ENCODE results near the gene CCL8.

Gene CCL8

DNA sequence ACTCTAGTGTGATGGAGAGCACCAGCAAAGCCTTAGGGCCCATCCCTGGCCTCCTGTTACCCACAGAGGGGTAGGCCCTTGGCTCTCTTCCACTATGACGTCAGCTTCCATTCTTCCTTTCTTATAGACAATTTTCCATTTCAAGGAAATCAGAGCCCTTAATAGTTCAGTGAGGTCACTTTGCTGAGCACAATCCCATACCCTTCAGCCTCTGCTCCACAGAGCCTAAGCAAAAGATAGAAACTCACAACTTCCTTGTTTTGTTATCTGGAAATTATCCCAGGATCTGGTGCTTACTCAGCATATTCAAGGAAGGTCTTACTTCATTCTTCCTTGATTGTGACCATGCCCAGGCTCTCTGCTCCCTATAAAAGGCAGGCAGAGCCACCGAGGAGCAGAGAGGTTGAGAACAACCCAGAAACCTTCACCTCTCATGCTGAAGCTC lies at the start of gene CCL8:
TSS of gene CCL8 (plus strand) at position 397 of the 445 bp plus-strand sequence. CDS start 67 bp downstream, outside the sequence.
- DNase-seq: no peak

- no peak for DNase-seq
Measured at GRCh38 chr17:34269969-34270368, 49.3 kb upstream of the CCL8 start, which contains the start of gene CCL7. CCL7 (plus strand) TSS chr17:34270221; CDS start chr17:34270291, 70 bp downstream.

- no peak for DNase-seq
Measured at GRCh38 chr17:34275881-34276280, 43.4 kb upstream of the CCL8 start.

- no peak for DNase-seq
Measured at GRCh38 chr17:34276826-34277225, 42.4 kb upstream of the CCL8 start.

- no peak for DNase-seq
Measured at GRCh38 chr17:34283571-34283970, 35.7 kb upstream of the CCL8 start.

DNA sequence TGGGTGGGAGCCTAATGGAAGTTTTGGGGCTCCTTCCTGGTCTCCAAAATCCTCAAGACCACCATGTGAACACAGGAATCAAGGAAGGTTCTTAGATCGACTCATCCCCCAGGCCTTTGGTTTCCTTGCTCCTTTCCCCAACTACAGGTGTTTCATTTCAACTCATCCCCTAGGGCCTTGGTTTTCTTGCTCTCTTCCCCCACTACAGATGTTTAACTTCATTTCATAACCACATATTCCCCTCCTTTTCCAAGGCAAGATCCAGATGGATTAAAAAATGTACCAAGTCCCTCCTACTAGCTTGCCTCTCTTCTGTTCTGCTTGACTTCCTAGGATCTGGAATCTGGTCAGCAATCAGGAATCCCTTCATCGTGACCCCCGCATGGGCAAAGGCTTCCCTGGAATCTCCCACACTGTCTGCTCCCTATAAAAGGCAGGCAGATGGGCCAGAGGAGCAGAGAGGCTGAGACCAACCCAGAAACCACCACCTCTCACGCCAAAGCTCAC lies 33.9 kb upstream of the CCL8 start, which contains the start of gene CCL11:
TSS of gene CCL11 (plus strand) at position 457 of the 507 bp plus-strand sequence. CDS start 67 bp downstream, outside the sequence.
- DNase-seq: no peak

- DNase-seq: no peak
Measured at GRCh38 chr17:34287875-34288274, 31.4 kb upstream of the CCL8 start.

- no peak for DNase-seq
Measured at GRCh38 chr17:34290586-34290985, 28.6 kb upstream of the CCL8 start.

DNA sequence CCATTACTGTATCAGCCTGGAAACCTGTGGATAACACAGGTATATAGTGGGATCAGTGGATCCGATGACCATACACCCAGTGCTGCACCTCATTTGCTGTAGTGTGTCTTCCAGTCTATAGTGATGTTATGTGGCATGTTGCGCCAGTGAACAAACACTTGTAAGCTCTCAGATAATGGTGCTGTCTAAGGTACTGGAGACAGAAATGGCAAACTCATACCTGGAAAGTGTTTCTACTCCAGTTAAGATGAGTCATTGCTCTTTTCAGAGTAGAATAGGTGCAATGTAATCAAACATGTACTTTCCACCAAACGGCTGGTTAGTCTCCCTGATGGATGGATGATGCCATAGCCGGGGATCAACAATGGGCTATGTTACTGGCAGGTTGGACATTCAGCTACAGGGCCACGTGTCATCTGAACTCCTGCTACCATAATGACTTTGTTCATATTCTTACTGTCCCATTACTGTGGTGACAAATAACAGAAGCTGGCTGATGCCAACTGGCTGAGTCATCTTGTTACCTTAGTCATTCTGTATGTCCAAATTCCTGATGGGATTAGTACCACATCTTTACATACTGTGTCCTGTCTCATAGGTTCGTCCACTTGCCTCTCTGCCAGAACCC lies 27.4 kb upstream of the CCL8 start:
- no peak for DNase-seq

GRCh38 chr17:34299027-34299426 lies 20.2 kb upstream of the CCL8 start:
- DNase-seq: no peak

DNA sequence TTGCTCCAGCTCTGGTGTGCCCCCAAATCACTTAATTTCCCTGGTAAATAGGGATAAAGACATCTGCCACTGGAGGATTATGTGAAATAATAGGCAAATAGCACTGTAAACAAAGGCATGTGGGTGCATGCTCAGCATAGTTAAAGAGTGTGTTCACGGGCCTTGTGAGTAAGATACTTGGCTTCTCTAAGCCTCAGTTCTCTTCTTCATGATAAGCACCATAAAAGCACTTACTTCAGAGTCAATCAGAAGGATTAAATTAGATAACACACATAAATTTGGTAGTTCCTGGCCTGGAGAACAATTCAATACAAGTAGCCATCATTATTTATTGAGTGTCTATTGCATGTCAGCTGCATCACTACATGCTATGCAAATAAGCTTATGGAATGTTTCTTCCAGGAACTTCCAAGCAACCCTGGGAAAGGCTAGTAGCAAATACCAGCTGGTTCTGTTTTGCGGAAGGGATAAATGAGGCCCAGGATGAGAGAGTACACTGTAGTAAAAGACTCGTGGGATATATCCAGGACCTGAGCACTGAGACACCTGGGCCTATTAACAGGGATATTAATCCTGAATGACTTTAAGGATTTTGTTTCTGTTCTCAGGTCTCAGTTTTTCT lies 19.2 kb upstream of the CCL8 start:
- no peak for DNase-seq

DNA sequence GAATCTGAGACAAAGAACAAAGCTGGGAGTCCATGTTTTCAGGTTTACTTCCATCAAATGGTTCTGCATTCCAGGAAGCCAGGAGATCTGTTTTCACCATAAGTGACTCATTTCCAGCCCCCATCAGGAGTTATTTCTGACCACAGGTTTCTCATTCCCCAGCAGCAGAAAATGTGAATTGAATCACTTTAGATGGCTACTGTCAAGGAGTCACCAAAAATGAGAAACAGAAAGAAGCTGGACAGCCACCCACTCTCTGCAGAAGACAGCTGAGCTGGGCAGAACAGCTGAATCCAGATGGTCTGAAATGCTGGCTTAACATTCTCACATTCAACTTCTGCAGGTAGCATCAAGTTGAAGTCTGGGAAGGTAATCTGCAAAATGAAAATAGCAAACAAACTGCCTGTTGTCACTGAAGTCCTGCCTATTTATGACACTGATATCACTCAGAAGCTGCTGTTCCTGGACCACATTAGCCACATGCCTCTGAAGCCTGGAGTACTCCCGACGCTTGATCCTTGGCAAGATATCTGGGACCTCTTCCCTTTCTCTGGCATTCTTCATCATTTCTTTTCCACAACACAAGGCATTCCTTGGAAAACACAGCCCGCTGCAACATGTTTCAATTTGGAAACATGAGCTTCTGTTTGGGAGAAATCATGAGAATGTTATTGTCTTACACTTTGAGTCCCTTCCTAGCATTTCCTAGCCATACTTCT lies 18.4 kb upstream of the CCL8 start:
- DNase-seq: no peak

GRCh38 chr17:34301986-34302385 lies 17.2 kb upstream of the CCL8 start:
- DNase-seq: no peak

GRCh38 chr17:34302636-34303035 lies 16.6 kb upstream of the CCL8 start:
- no peak for DNase-seq

GRCh38 chr17:34303606-34304005 lies 15.6 kb upstream of the CCL8 start:
- no peak for DNase-seq

GRCh38 chr17:34305061-34305460 lies 14.2 kb upstream of the CCL8 start:
- DNase-seq: no peak

- no peak for DNase-seq
Measured at GRCh38 chr17:34305606-34306005, 13.6 kb upstream of the CCL8 start.

DNA sequence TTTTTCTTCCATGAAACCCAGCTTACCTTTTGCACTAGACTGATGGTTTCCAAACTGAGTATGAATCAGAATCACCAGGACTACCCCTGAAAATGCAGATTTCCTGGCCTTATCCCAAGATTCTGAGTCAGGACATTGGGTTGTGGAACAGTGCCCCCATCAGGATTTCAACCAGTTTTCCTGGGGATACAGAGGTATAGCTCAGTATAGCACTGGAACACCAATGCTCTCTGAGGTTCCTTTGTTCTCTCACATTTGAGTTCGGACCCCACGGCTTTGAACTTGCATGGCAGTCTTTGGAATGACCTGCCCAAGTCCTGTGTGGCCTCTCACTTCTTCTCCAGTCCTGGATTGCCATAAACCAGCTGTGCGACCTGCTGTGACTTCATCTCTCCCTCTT lies 12.8 kb upstream of the CCL8 start:
- no peak for DNase-seq

GRCh38 chr17:34307110-34307509 lies 12.1 kb upstream of the CCL8 start:
- DNase-seq: no peak

DNA sequence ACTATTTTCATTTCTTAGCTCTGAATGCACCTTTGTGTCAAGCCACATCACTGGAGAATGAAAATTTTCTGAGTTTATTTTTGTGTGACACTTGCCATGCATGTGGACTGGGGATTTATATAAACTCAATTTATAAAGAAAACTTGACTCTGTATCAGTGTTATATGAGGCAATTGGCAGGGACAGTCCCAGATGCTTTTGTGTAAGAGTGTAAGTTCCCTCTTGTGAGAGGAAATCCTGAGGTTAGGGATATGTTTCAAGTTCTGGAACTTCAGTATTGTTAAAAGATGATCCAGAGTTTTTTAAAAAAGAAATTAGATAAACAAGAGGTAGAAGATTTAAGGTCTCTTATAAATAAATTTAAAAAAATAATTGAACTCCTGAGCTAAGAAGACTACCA lies 10.9 kb upstream of the CCL8 start:
- DNase-seq: no peak

DNA sequence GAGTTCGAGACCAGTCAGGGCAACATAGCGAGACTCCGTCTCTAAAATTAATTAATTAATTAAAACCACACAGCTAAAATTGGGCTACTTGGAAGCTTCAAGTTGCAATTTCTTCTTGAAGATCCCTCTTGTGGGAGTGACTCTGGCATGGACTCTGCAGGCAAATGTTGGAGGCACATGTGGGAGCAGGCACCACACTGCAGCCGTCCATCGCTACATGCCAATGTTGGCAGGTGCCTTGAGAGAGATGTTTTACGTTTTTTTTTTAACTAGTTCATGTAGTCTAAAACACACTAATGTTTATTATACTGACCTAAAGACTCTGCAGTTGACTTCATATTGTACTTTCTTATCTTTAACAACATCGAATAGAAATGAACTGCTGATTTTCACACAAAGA lies 7.9 kb upstream of the CCL8 start:
- no peak for DNase-seq

GRCh38 chr17:34312080-34312479 lies 7.2 kb upstream of the CCL8 start:
- DNase-seq: no peak

- DNase-seq: no peak
Measured at GRCh38 chr17:34313164-34313563, 6.1 kb upstream of the CCL8 start.

GRCh38 chr17:34314279-34314678 lies 5.0 kb upstream of the CCL8 start:
- no peak for DNase-seq

Data from GF-D8 (cell line).